ENCODE data around the gene NKX1-1.
"Not testable (repeated sequence)": the region's sequence is repeated elsewhere in the genome, so short reads cannot be mapped to it uniquely, and the experiment has no call there.

The NKX1-1 gene

GRCh38 chr4:1383728-1384591 lies 22.3 kb downstream of the NKX1-1 start:
- no peak for DNase-seq

GRCh38 chr4:1382776-1383727 lies 23.2 kb downstream of the NKX1-1 start:
- no peak for DNase-seq

GRCh38 chr4:1381944-1382541 lies 24.2 kb downstream of the NKX1-1 start:
- no peak for DNase-seq

GRCh38 chr4:1381181-1381621 lies 25.0 kb downstream of the NKX1-1 start:
- DNase-seq, result no peak

GRCh38 chr4:1380368-1381151 lies 25.7 kb downstream of the NKX1-1 start:
- no peak for DNase-seq

GRCh38 chr4:1379801-1380331 lies 26.4 kb downstream of the NKX1-1 start:
- DNase-seq, result no peak

- DNase-seq, result no peak
Observed at GRCh38 chr4:1379351-1379781, 26.9 kb downstream of the NKX1-1 start.

GRCh38 chr4:1378559-1379231 lies 27.5 kb downstream of the NKX1-1 start:
- no peak for DNase-seq

- DNase-seq, result no peak
Observed at GRCh38 chr4:1377606-1378261, 28.5 kb downstream of the NKX1-1 start.

- DNase-seq, result no peak
Observed at GRCh38 chr4:1376841-1377605, 29.2 kb downstream of the NKX1-1 start.

GRCh38 chr4:1376391-1376840 lies 29.8 kb downstream of the NKX1-1 start:
- DNase-seq, result no peak

GRCh38 chr4:1375761-1376322 lies 30.4 kb downstream of the NKX1-1 start:
- no peak for DNase-seq

GRCh38 chr4:1375051-1375721 lies 31.1 kb downstream of the NKX1-1 start:
- no peak for DNase-seq

- DNase-seq, result no peak
Observed at GRCh38 chr4:1374706-1375045, 31.6 kb downstream of the NKX1-1 start.

- no peak for DNase-seq
Observed at GRCh38 chr4:1373892-1374705, 32.1 kb downstream of the NKX1-1 start.

GRCh38 chr4:1372576-1372975 lies 33.7 kb downstream of the NKX1-1 start:
- DNase-seq, result not testable (repeated sequence)

- no peak for DNase-seq
Observed at GRCh38 chr4:1371176-1372165, 34.8 kb downstream of the NKX1-1 start.
